Transverse colon (tissue), 3 donors: Measurements from ENCODE around the gene NAMPT.

Source experiments
- POLR2A ChIP-seq: fragments of 450-650 bp; IDR thresholded peaks from one replicate; pipeline ENCODE4 v1.6.1; 2016; ENCODE audit warnings: antibody characterized with exemption, mild to moderate bottlenecking, moderate library complexity
- TF ChIP-seq, protein P1 (sequence below), 5 experiments: fragments of 200-600 bp in 3 of 5; fragments of 450-650 bp in 2 of 5; sonication (generic) in 3 of 5; IDR thresholded peaks; 1 replicate in 2 of 5; 2 replicates in 3 of 5; pipeline ENCODE4 v1.5.1; 2016 to 2017; ENCODE audit warnings: antibody characterized with exemption in 5 of 5, inconsistent platforms in 3 of 5, mild to moderate bottlenecking in 2 of 5, moderate library complexity in 1 of 5

DNA sequence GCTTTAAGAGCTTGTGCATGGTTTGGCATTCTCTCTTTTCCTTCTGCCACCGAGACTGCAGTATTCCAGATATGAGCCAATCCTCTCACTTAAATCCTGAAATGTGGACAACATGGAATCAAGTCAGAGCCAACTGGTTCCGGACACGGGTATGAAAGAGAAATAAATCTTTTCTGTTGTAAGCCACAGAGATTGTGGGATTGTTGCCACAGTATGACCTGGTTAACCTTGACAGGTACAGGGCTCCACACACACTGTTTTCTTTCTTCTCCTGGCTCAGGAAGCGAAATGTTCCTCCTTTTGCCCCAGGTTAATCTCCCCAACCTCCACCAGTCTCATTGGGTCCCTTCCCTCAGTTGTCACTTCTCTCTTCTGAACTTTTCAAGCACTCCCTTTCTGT is 6.5 kb upstream of the NAMPT start:
- TF ChIP-seq, protein P1, sequence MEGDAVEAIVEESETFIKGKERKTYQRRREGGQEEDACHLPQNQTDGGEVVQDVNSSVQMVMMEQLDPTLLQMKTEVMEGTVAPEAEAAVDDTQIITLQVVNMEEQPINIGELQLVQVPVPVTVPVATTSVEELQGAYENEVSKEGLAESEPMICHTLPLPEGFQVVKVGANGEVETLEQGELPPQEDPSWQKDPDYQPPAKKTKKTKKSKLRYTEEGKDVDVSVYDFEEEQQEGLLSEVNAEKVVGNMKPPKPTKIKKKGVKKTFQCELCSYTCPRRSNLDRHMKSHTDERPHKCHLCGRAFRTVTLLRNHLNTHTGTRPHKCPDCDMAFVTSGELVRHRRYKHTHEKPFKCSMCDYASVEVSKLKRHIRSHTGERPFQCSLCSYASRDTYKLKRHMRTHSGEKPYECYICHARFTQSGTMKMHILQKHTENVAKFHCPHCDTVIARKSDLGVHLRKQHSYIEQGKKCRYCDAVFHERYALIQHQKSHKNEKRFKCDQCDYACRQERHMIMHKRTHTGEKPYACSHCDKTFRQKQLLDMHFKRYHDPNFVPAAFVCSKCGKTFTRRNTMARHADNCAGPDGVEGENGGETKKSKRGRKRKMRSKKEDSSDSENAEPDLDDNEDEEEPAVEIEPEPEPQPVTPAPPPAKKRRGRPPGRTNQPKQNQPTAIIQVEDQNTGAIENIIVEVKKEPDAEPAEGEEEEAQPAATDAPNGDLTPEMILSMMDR (IDR thresholded peaks at IDR 0.05), result no peak
- no peak for TF ChIP-seq POLR2A
